Loucy (cell line): ENCODE results near the gene LRRC53.

Experiments used
- H2AFZ ChIP-seq: fragments of 200-600 bp; sonication (generic); 2 replicates; pipeline ENCODE4 v1.6.0; 2016; ENCODE audit warnings: antibody characterized with exemption, mild to moderate bottlenecking, low read length, moderate library complexity
- H3F3A ChIP-seq: fragments of 200-600 bp; 2 replicates; pipeline ENCODE4 v1.6.0; 2016; ENCODE audit warnings: antibody characterized with exemption, low read depth, mild to moderate bottlenecking
- H3K27me3 ChIP-seq: fragments of 200-600 bp; sonication (generic); 2 replicates; pipeline ENCODE4 v1.6.1; 2014; ENCODE audit warnings: low read length, mild to moderate bottlenecking; ENCODE audit not compliant: insufficient read depth, poor library complexity, severe bottlenecking
- H3K36me3 ChIP-seq: fragments of 200-600 bp; sonication (generic); 2 replicates; pipeline ENCODE4 v1.6.1; 2016; ENCODE audit warnings: low read length; ENCODE audit not compliant: insufficient read depth
- H3K4me1 ChIP-seq: fragments of 200-600 bp; sonication (generic); 2 replicates; pipeline ENCODE4 v1.5.1; 2014; ENCODE audit warnings: low read length, mild to moderate bottlenecking; ENCODE audit not compliant: insufficient read depth, poor library complexity, severe bottlenecking
- H3K4me2 ChIP-seq: fragments of 200-600 bp; sonication (generic); 2 replicates; pipeline ENCODE4 v1.6.0; 2014; ENCODE audit warnings: antibody characterized with exemption, low read length, low read depth, mild to moderate bottlenecking; ENCODE audit not compliant: poor library complexity, severe bottlenecking
- H3K4me3 ChIP-seq: fragments of 200-600 bp; sonication (generic); 2 replicates; pipeline ENCODE4 v1.5.1; 2014; ENCODE audit warnings: low read length, mild to moderate bottlenecking, mixed read lengths; ENCODE audit not compliant: poor library complexity, severe bottlenecking
- H3K79me2 ChIP-seq: fragments of 200-600 bp; sonication (generic); 2 replicates; pipeline ENCODE4 v1.6.1; 2014; ENCODE audit warnings: low read length; ENCODE audit not compliant: insufficient read depth
- H3K9ac ChIP-seq: fragments of 200-600 bp; sonication (generic); 2 replicates; pipeline ENCODE4 v1.6.0; 2014; ENCODE audit warnings: mild to moderate bottlenecking, low read depth, low read length, moderate library complexity; ENCODE audit not compliant: poor library complexity, severe bottlenecking
- H3K9me2 ChIP-seq: fragments of 200-600 bp; sonication (generic); replicated peaks from 2 replicates; pipeline ENCODE4 v1.6.1; 2016; ENCODE audit warnings: low read depth, low read length, mixed read lengths
- H3K9me3 ChIP-seq: fragments of 200-600 bp; sonication (generic); 2 replicates; pipeline ENCODE4 v1.6.1; 2014; ENCODE audit warnings: mild to moderate bottlenecking, antibody characterized with exemption, low read length, low read depth; ENCODE audit not compliant: insufficient read depth
- H4K20me1 ChIP-seq: fragments of 200-600 bp; sonication (generic); 2 replicates; pipeline ENCODE4 v1.6.0; 2014; ENCODE audit warnings: antibody characterized with exemption, low read length, mild to moderate bottlenecking; ENCODE audit not compliant: insufficient read depth, poor library complexity, severe bottlenecking
- EZH2phosphoT487 ChIP-seq: fragments of 200-600 bp; IDR thresholded peaks from 2 replicates; pipeline ENCODE4 v1.6.1; 2018; ENCODE audit warnings: antibody characterized with exemption, mild to moderate bottlenecking, moderate library complexity, borderline replicate concordance
- TF ChIP-seq, protein P1 (sequence below): fragments of 200-600 bp; sonication (generic); conservative IDR thresholded peaks from 2 replicates; pipeline ENCODE4 v1.5.1; 2014; ENCODE audit warnings: mild to moderate bottlenecking, antibody characterized with exemption, low read length

The LRRC53 gene

DNA sequence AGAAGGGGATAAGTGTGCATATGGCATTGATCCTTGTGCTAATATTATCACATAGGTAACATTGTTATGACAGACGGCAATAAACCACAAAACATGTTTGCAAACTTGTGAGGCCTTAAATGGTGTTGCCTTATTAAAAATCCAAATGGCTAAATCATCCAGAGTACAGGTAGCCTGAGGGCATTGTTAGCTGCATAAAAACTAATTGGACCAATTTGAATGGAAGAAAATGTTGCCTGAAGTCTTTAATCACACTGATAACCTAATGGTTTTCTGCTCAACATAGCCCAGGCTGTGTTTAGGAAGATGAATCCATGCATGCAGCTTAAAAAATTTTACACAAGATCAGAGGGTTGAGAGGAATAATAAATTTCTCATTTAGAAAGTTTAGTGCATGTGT is 19.4 kb upstream of the LRRC53 start:
- Histone ChIP-seq H3K9ac (no peak overlapping the region), H2AFZ (no peak overlapping the region), H3K79me2 (no peaks in the 10 kb centered on the region), H3K9me2 (no peaks in the 10 kb centered on the region), H3K4me2 (no peak overlapping the region), H3K4me3 (no peak overlapping the region), H3K27me3 (no peaks in the 10 kb centered on the region), H3K9me3 (no peaks in the 10 kb centered on the region), H3K36me3 (no peaks in the 10 kb centered on the region), H4K20me1 (no peaks in the 10 kb centered on the region), H3K4me1 (no peaks in the 10 kb centered on the region), H3F3A (no peaks in the 10 kb centered on the region)
- TF ChIP-seq, protein P1, sequence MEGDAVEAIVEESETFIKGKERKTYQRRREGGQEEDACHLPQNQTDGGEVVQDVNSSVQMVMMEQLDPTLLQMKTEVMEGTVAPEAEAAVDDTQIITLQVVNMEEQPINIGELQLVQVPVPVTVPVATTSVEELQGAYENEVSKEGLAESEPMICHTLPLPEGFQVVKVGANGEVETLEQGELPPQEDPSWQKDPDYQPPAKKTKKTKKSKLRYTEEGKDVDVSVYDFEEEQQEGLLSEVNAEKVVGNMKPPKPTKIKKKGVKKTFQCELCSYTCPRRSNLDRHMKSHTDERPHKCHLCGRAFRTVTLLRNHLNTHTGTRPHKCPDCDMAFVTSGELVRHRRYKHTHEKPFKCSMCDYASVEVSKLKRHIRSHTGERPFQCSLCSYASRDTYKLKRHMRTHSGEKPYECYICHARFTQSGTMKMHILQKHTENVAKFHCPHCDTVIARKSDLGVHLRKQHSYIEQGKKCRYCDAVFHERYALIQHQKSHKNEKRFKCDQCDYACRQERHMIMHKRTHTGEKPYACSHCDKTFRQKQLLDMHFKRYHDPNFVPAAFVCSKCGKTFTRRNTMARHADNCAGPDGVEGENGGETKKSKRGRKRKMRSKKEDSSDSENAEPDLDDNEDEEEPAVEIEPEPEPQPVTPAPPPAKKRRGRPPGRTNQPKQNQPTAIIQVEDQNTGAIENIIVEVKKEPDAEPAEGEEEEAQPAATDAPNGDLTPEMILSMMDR: no peak
- TF ChIP-seq EZH2phosphoT487: no peak

DNA sequence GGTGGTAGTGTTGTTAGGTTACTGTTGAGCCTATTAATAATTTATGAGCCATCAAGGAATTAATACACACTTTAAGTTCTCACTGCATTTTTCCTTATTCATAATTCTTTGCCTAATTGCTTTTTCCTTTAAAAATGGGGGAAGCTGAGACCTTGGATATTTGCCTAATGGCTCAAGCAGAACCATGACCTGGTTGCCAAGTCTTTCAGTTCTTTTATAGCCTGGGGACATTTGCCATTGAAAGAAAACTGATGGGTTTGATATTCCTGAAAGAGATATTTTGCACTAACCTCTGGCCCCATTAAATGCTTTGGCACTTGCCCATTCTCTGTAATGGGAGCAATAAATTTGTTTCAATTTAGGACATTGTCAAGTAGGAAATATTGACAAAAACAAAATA is 18.5 kb upstream of the LRRC53 start:
- Histone ChIP-seq H3K27me3 (no peaks in the 10 kb centered on the region), H3K9me3 (no peaks in the 10 kb centered on the region), H3K4me1 (no peaks in the 10 kb centered on the region), H3F3A (no peaks in the 10 kb centered on the region), H4K20me1 (no peaks in the 10 kb centered on the region), H3K79me2 (no peaks in the 10 kb centered on the region), H3K9ac (no peak overlapping the region), H2AFZ (no peak overlapping the region), H3K9me2 (no peaks in the 10 kb centered on the region), H3K4me3 (no peak overlapping the region), H3K4me2 (no peak overlapping the region), H3K36me3 (no peaks in the 10 kb centered on the region)
- TF ChIP-seq, protein P1: no peak
- TF ChIP-seq EZH2phosphoT487: no peak

GRCh38 chr1:74528123-74528522 is 15.7 kb upstream of the LRRC53 start:
- Histone ChIP-seq H3K4me3 (no peak overlapping the region), H3K4me1 (no peaks in the 10 kb centered on the region), H2AFZ (no peak overlapping the region), H3K9me3 (no peaks in the 10 kb centered on the region), H3K36me3 (no peaks in the 10 kb centered on the region), H3K79me2 (no peaks in the 10 kb centered on the region), H3K9me2 (no peaks in the 10 kb centered on the region), H3K9ac (no peak overlapping the region), H3K4me2 (no peak overlapping the region), H3K27me3 (no peaks in the 10 kb centered on the region), H4K20me1 (no peaks in the 10 kb centered on the region), H3F3A (no peaks in the 10 kb centered on the region)
- no peak for TF ChIP-seq EZH2phosphoT487
- TF ChIP-seq, protein P1: no peak
